ENCODE results near the gene CCDC27.
"Not testable (repeated sequence)": the region's sequence is repeated elsewhere in the genome, so short reads cannot be mapped to it uniquely, and the experiment has no call there.

The CCDC27 gene

GRCh38 chr1:3788756-3789420 is 36.6 kb downstream of the CCDC27 start:
- no peak for DNase-seq (ENCODE audit: low read depth in 1 of 2, low spot score in 1 of 2)

- no peak for DNase-seq (ENCODE audit: low read depth in 1 of 2, low spot score in 1 of 2)
Measured at GRCh38 chr1:3789421-3790300, 37.4 kb downstream of the CCDC27 start.

- DNase-seq (ENCODE audit: low read depth in 1 of 2, low spot score in 1 of 2), result no peak
Measured at GRCh38 chr1:3790500-3790923, 38.3 kb downstream of the CCDC27 start.

DNA sequence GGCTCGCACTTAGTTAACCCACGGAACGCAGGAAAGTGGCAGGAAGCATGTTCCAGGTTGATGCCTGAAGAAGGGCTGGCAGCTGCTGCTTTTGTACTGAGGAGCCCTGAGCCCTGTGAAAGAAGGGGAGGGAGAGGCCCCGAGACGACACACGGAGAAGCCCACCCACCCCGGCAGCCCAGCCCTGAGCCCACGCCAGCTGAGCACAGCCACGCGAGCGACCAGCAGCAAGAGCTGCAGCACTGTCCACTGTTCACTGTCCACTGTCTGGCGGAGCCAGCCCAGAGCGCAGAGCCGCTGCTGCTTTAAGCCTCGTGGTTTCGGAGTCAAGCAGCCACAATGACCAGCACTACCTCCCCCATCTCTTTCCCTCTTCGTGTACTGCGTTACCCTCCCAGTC is 38.7 kb downstream of the CCDC27 start:
- no peak for DNase-seq (ENCODE audit: low read depth in 1 of 2, low spot score in 1 of 2)

DNA sequence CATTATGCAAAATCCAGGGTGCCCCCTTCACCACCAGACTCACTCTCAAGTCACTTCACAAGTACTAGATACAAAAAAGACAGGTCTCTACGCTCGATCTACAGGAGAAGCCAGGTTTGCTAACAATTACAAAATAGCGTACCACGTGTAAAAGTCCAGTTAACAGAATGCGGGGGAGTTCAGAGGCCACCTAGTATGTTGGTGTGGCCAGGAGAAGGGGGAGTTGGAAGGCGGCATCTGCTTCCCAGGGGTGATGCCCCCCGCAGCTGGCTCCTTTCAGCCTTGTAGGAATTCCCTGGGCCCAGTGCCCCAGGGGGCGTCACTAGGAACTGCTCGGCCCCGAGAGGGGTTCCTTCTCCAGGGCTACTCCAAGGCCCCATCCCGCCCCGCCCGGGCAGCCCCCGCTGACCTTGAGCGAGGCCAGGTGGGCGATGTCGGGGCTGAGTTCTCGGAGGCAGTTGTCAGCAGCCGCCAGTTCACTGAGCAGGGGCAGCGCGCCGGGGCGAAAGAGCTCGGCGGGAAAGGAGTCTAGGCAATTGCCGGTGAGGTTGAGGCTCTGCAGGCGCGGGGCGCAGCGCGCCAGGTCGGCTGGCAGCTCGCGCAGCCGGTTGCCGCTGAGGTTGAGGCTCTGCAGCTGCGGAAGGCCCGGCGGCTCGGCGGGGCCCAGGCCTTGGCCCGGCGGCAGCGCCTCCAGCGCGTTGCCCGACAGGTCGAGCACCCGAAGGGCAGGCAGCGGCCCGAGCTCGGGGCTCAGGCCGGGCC is 43.4 kb downstream of the CCDC27 start:
- DNase-seq (ENCODE audit: low read depth in 1 of 2, low spot score in 1 of 2), result no peak

DNA sequence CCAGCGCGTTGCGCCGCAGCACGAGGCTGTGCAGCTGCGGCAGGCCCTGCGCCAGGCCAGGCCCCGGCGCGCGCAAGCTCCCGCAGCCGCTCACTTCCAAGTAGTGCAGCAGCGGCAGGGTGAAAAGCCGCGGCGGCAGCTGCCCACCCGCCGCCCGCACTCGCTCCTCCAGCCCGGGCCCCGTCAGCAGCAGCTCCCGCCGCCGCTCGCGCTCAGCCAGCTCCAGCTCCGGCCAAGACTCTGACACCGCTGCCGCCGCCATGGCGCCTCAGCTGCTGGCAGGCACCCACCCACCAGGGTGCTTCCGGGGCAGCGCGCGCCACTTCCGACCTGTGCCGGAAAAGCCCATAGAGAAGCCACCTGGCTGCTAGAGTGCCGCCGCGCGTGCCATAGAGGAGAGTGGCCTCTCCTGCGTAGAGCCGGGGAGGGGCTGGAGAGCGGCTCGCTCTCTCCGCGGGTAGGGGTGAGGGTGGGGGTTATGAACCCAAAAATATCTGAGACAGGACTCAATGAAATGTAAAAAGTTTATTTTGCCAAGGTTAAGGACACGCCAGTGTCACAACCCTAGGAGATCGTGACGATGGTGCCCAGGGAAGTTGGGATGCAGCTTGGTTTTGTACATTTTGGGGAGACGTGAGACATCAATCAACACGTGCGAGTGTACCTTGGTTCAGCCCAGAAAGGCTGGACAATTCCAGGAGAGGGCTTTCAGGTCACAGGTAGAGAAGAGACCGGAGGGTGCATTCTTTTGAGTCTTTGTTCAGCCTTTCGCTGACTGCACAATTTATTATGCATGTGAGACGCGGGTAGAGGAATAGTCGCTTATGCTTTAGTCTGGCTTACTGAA is 44.2 kb downstream of the CCDC27 start, which contains the start of gene LRRC47:
TSS of gene LRRC47 (minus strand) at position 284 of the 847 bp plus-strand sequence. CDS start at position 262, 22 bp downstream.
- DNase-seq (ENCODE audit: low read depth in 1 of 2, low spot score in 1 of 2), result peak; percentile 89 to 92

- DNase-seq (ENCODE audit: low read depth in 1 of 2, low spot score in 1 of 2), result no peak
Measured at GRCh38 chr1:3799976-3800685, 47.9 kb downstream of the CCDC27 start.

- DNase-seq (ENCODE audit: low read depth in 1 of 2, low spot score in 1 of 2), result not testable (repeated sequence)
Measured at GRCh38 chr1:3800795-3801194, 48.5 kb downstream of the CCDC27 start.

- DNase-seq (ENCODE audit: low read depth in 1 of 2, low spot score in 1 of 2), result no peak
Measured at GRCh38 chr1:3803905-3804626, 51.8 kb downstream of the CCDC27 start.

DNA sequence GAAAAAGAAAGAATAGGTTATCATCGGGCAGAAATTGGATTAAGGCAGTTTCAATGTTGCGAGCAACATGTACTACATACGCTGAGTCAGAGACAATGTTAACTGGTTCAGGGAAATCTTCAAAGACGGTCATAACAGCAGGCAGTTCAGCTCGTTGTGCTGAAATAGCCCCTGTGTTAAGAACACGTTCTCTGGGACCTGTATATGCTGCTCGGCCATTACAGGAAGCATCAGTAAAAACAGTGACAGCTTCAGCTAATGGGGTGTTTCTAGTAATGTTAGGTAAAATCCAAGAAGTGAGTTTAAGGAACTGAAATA is 52.3 kb downstream of the CCDC27 start:
- DNase-seq (ENCODE audit: low read depth in 1 of 2, low spot score in 1 of 2), result not testable (repeated sequence)

- no peak for DNase-seq (ENCODE audit: low read depth in 1 of 2, low spot score in 1 of 2)
Measured at GRCh38 chr1:3805038-3805437, 52.8 kb downstream of the CCDC27 start.

DNA sequence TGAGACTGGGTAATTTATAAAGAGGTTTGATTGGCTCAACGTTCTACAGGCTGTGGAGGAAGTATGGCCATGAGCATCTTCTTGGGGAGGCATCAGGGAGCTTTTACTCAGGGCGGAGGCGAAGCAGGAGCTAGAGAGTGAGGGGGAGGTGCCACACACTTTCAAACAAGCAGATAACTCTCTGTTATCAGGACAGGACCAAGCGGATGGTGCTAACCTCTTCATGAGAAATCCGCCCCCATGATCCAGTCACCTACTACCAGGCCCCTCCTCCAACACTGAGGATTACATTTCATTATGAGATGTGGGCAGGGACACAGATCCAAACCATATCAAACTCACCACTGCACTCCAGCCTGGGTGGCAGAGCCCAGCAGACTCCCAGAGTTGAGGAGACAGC is 55.5 kb downstream of the CCDC27 start:
- no peak for DNase-seq (ENCODE audit: low read depth in 1 of 2, low spot score in 1 of 2)

GRCh38 chr1:3809680-3810079 is 57.4 kb downstream of the CCDC27 start:
- DNase-seq (ENCODE audit: low read depth in 1 of 2, low spot score in 1 of 2), result no peak

DNA sequence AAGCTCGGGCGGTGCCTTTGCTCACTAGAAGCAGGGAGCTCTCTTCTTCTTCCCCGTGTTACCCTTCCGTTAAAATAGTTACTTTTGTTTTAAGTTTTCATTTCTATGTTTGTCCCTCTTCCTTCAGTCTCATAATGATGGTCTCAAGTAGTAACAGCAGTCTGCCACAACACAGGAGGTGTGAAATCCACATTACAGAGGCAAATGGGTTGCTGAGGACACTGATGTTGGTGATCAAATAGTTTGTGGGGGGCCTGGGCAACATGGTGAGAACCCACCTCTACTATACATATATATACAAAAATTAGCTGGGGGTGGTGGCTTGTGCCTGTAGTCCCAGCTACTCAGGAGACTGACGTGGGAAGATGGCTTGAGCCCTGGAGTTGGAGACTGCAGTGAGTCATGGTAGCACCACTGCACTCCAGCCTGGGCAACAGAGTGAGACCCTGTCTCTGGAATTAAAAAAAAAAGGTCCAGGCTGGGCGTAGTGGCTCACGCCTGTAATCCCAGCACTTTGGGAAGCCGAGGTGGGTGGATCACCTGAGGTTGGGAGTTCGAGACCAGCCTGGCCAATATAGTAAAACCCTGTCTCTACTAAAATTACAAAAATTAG is 58.0 kb downstream of the CCDC27 start:
- not testable (repeated sequence) for DNase-seq (ENCODE audit: low read depth in 1 of 2, low spot score in 1 of 2)

DNA sequence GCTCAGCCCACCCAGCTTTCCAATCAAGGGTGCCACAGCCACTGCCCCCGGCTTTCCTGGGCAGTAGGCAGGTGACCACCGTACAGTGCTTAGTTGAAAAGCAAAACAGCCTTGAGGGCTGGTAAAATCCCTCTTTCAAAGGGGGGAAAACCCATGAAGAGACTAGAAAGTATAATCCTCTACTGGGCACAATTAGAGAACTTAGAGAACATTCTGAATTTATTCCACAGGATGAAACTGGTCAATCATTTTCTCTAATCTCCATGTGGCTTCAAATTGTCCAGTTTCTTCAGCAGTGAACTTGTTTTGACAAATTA is 59.3 kb downstream of the CCDC27 start:
- no peak for DNase-seq (ENCODE audit: low read depth in 1 of 2, low spot score in 1 of 2)

DNA sequence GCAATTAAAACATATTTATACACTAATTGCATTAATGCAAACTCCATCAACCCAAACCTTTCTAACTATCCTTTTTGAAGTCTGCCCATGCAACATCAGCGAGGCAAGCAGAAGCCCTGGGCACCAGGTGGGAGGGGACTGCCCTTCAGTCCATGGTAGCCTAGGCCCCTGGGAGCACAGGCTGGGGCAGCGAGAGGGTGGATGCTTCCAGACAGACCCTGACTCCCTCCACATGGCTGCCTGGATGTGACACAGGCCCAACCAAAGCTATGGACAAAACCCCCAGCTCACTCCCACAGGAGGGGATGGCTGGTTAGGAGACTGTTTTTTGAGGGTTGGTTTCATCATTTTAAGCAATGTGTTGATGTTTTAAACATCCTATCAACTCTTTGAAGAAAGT is 61.8 kb downstream of the CCDC27 start:
- DNase-seq (ENCODE audit: low read depth in 1 of 2, low spot score in 1 of 2), result no peak

GRCh38 chr1:3814771-3815561 is 62.7 kb downstream of the CCDC27 start:
- no peak for DNase-seq (ENCODE audit: low read depth in 1 of 2, low spot score in 1 of 2)

DNA sequence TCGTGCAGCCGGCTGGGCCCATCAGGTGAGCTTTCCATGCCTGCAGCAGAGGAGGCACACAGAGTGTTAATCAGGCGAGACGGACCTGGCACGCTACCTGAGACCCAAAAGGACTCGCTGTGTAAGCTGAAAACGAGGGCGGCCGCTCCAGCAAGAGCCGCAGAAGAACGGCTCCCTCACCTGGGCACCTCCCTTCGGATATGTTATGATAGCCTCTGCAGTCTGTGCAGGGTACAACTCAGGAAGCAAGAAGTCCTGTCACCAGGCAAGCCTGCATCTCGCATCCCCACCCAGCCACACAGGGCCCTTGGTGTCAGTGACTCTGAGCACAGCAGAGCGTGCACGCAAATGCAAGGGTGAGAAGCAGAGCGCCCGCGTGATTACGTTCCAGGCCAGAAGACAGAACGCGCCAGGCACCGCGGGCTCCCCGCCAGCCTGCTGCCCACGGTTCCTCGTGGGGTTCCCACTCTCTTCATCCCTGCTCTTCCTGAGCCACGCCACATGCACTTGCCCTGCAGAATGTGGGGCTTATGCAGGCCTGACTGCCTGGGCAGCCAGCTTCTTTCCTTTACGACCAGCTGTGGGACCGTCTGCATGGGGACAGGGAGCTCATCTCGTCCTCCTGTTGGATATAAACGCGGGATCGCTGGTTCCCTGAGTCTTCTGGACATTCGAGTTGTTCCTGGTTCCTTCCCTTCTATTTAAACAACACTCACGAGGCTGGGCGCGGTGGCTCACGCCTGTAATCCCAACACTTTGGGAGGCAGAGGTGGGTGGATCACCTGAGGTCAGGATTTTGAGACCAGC is 64.3 kb downstream of the CCDC27 start:
- no peak for DNase-seq (ENCODE audit: low read depth in 1 of 2, low spot score in 1 of 2)

All from activated CD4-positive, alpha-beta T cell treated with anti-CD3 and anti-CD28 coated beads, Interleukin-2, amount 50 U/mL, for 24 hours (primary cell).